ENCODE measurements around the gene PPP1R27.

PPP1R27 gene

GRCh38 chr17:81834831-81835267 is at the start of gene PPP1R27:
Gene PPP1R27, minus strand, starts transcription at chr17:81835050. Its CDS starts 97 bp downstream, at chr17:81834953.
- no peak for DNase-seq

GRCh38 chr17:81884520-81884919 is 49.7 kb upstream of the PPP1R27 start:
- DNase-seq = no peak

GRCh38 chr17:81879121-81879520 is 44.3 kb upstream of the PPP1R27 start:
- no peak for DNase-seq

- DNase-seq = no peak
These were observed 43.4 kb upstream of the PPP1R27 start for GRCh38 chr17:81878294-81878693.

- DNase-seq = no peak
These were observed 42.7 kb upstream of the PPP1R27 start for GRCh38 chr17:81877569-81877968.

- peak; percentile 97 for DNase-seq
These were observed 36.8 kb upstream of the PPP1R27 start for GRCh38 chr17:81871387-81872230.

GRCh38 chr17:81870981-81871386 is 36.1 kb upstream of the PPP1R27 start, which contains the start of gene ARHGDIA:
Gene ARHGDIA, minus strand, starts transcription at chr17:81871337. Its CDS starts 1,407 bp downstream, at chr17:81869930.
- no peak for DNase-seq

GRCh38 chr17:81870131-81870980 is 35.5 kb upstream of the PPP1R27 start:
- DNase-seq = peak; percentile 58

GRCh38 chr17:81869221-81870130 is 34.6 kb upstream of the PPP1R27 start:
- peak; percentile 60 for DNase-seq

- no peak for DNase-seq
These were observed 33.9 kb upstream of the PPP1R27 start for GRCh38 chr17:81868674-81869220.

GRCh38 chr17:81867991-81868673 is 33.3 kb upstream of the PPP1R27 start:
- peak; percentile 18 for DNase-seq

- peak; percentile 62 for DNase-seq
These were observed 32.5 kb upstream of the PPP1R27 start for GRCh38 chr17:81867170-81867990.

GRCh38 chr17:81866440-81867169 is 31.8 kb upstream of the PPP1R27 start:
- DNase-seq = peak; percentile 41

GRCh38 chr17:81865733-81866439 is 31.0 kb upstream of the PPP1R27 start:
- no peak for DNase-seq

GRCh38 chr17:81865358-81865732 is 30.5 kb upstream of the PPP1R27 start:
- DNase-seq = no peak

- DNase-seq = no peak
These were observed 29.3 kb upstream of the PPP1R27 start for GRCh38 chr17:81863833-81864768.

GRCh38 chr17:81863123-81863675 is 28.3 kb upstream of the PPP1R27 start:
- no peak for DNase-seq
